C4-2B (cell line): Measurements from ENCODE around the gene F12.

Source experiments
- ZFX ChIP-seq: fragments of 450-650 bp; IDR thresholded peaks from 2 replicates; pipeline ENCODE4 v1.6.1; 2017
- TF ChIP-seq, protein P1 (sequence below): fragments of 450-650 bp; conservative IDR thresholded peaks from 2 replicates; pipeline ENCODE4 v1.5.1; 2017; ENCODE audit warnings: mild to moderate bottlenecking

DNA sequence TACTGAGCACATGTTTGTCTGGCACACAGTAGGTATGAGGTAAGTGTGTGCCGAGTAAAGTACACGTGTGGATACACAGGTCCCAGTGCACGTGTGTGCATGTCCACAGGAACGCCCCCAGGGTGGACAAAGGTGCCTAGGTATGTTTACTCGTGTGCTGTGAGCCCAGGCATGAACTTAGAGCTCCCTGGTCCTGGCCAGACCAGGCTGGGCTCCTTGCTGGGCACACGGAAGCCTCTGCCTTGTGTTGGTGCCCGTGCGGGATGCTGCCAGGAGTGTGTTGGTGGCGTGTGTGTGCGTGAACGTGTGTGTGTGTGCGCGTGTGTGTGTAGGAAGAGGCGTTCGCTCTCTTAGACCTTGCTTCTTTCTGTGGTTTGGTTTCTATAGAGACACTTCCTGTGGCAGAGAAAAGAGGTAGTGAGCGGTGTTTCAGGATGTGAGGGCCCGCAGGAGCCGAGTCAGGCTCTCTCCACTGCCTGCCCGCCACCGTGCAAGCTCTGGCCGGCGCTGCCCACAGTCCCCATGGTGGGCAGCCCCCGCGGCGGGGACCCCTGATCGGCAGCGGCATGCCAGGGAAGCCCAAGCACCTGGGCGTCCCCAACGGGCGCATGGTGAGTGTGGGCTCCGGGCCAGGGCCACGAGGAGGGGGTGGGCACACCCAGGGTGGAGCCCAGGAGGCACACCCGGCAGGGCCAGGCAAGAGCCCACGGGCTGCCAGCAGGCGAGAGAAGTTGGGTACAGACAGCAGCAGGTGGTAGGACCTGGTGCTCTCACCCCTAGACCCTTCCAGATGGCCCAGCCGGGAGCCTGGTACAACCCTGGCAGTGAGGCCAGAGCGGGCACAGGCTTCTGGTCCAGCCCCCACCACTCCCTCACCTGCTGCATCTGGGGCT, 51.7 kb downstream of the F12 start, which contains the start of gene RGS14:
- TF ChIP-seq, protein P1, sequence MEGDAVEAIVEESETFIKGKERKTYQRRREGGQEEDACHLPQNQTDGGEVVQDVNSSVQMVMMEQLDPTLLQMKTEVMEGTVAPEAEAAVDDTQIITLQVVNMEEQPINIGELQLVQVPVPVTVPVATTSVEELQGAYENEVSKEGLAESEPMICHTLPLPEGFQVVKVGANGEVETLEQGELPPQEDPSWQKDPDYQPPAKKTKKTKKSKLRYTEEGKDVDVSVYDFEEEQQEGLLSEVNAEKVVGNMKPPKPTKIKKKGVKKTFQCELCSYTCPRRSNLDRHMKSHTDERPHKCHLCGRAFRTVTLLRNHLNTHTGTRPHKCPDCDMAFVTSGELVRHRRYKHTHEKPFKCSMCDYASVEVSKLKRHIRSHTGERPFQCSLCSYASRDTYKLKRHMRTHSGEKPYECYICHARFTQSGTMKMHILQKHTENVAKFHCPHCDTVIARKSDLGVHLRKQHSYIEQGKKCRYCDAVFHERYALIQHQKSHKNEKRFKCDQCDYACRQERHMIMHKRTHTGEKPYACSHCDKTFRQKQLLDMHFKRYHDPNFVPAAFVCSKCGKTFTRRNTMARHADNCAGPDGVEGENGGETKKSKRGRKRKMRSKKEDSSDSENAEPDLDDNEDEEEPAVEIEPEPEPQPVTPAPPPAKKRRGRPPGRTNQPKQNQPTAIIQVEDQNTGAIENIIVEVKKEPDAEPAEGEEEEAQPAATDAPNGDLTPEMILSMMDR = no peak
- no peak for TF ChIP-seq ZFX
